ENCODE measurements around the gene OTUB2. TPM values are rescaled to one million over a fixed set of nuclear protein-coding genes. Genes with fewer than 3 reads are reported as not detected.

The OTUB2 gene
- polyA plus RNA-seq, 1 experiment: 1.1 TPM

DNA sequence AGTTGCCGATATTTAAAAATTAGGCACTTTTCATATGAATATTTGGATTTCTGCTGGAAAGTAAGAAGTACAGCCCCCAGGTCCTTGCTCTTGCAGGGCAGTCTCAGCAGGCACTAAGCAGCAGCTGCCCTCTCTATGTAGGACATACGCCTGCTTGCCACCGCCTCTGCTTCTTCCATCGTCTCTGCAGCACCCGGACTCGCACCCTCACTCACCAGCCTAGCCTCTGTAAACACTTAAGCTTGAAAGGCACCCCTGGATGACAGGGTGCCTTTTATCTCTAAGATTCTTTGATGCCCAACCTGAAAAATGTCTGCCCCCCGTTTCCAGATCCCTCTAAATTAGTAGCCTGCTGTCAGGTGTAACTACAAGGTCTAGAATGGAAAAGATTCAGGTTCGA lies 19.0 kb downstream of the OTUB2 start:
- H3K27me3 ChIP-seq (ENCODE audit: control insufficient read depth, insufficient read depth, low read length): no peaks in the 10 kb centered on the region
- POLR2A ChIA-PET: no interaction called here

DNA sequence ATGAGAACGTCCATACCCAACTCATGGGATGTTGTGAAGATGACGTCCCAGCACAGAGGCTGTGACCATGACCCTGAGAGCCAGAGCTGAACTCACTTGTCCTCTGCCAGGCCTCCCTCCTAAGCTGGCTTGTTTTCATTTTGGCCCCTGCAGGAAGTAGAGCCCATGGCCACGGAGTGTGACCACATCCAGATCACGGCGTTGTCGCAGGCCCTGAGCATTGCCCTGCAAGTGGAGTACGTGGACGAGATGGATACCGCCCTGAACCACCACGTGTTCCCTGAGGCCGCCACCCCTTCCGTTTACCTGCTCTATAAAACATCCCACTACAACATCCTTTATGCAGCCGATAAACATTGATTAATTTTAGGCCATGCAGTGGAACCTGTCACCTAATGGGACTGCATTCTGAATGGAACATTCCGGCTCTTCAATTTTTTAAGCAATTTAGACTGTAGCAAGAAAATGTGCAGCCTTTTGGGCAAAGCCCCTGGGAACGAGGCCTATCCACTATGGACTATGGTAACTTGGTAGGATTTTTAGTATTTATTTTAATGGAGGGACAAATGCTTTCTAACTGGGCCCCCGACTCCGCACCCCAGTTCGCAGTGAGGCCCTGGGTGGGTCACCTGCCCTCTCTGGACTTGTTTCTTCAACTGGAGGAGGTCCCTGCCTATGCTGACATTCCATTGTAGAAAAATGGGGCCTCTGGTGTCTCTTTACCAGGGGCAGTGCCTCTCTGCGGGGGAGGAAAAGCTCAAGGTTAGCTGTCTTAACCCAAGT lies 19.6 kb downstream of the OTUB2 start:
- POLR2A ChIA-PET: no interaction called here
- peaks cover 40% of the 10 kb centered on the region for H3K36me3 ChIP-seq (ENCODE audit: control insufficient read depth, insufficient read depth, low read length)
- CTCF ChIA-PET: interaction anchor here (1.2 to 8.5 kb wide), 3 partner anchors 10 to 91 kb away, joined by 7 to 51 read pairs (median 27); partner anchors contain the start of gene IFI27L2

More for the DNA sequence above, 19.0 kb downstream of the OTUB2 start:
- H3K4me3 ChIP-seq (ENCODE audit: low read depth, low read length): no peak overlapping the region
- peaks cover 34% of the 10 kb centered on the region for H3K36me3 ChIP-seq (ENCODE audit: control insufficient read depth, insufficient read depth, low read length)
- CTCF ChIA-PET: interaction anchor here (1.2 to 4.9 kb wide), 2 partner anchors 9 to 92 kb away, joined by 7 to 27 read pairs; no protein-coding TSS in a partner anchor
- no peak for DNase-seq (ENCODE audit: low read depth)
- TF ChIP-seq, protein P1, sequence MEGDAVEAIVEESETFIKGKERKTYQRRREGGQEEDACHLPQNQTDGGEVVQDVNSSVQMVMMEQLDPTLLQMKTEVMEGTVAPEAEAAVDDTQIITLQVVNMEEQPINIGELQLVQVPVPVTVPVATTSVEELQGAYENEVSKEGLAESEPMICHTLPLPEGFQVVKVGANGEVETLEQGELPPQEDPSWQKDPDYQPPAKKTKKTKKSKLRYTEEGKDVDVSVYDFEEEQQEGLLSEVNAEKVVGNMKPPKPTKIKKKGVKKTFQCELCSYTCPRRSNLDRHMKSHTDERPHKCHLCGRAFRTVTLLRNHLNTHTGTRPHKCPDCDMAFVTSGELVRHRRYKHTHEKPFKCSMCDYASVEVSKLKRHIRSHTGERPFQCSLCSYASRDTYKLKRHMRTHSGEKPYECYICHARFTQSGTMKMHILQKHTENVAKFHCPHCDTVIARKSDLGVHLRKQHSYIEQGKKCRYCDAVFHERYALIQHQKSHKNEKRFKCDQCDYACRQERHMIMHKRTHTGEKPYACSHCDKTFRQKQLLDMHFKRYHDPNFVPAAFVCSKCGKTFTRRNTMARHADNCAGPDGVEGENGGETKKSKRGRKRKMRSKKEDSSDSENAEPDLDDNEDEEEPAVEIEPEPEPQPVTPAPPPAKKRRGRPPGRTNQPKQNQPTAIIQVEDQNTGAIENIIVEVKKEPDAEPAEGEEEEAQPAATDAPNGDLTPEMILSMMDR (IDR thresholded peaks at IDR 0.05; ENCODE audit: insufficient read depth, low read depth, low read length): no peak

DNA sequence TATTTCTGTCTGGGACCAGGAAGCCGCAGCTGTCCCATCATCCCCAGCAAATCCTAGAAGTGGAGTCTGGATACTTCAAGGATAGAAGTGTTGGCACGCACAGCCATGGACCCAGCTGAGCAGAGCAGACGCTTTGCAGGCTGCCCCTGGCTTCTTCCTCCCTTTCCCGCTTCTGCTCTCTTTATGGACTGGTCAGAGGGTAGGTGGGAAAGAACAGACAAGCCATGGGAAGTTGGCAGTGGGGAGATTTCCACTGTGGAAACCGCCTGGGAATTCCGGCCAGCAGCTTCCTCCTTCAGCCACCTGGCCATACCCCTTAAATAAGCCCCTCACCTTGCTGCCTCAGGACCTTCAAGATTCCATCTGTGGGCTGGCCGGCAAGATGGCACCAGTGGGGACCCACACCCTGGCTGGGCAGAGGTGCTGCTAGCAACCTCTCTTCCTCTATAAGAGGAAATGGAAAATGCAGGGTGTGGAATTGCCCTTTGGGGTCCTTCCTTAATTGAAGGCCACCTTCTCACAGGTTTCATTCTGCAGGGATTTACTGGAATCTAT lies 20.6 kb downstream of the OTUB2 start:
- DNase-seq (ENCODE audit: low read depth): no peak
- Histone ChIP-seq H3K4me3 (ENCODE audit: low read depth, low read length) (no peak overlapping the region), H3K27me3 (ENCODE audit: control insufficient read depth, insufficient read depth, low read length) (no peaks in the 10 kb centered on the region), H3K36me3 (ENCODE audit: control insufficient read depth, insufficient read depth, low read length) (peaks cover 44% of the 10 kb centered on the region)
- TF ChIP-seq, protein P1 (IDR thresholded peaks at IDR 0.05; ENCODE audit: insufficient read depth, low read depth, low read length): no peak
- ChIA-PET CTCF (interaction anchor here (4.9 to 8.5 kb wide), 2 partner anchors 84 to 90 kb away, joined by 27 to 51 read pairs; partner anchors contain the start of gene IFI27L2), POLR2A (no interaction called here)

More for the DNA sequence above, 19.6 kb downstream of the OTUB2 start:
- Histone ChIP-seq H3K4me3 (ENCODE audit: low read depth, low read length) (no peak overlapping the region), H3K27me3 (ENCODE audit: control insufficient read depth, insufficient read depth, low read length) (no peaks in the 10 kb centered on the region)
- TF ChIP-seq, protein P1 (IDR thresholded peaks at IDR 0.05; ENCODE audit: insufficient read depth, low read depth, low read length): no peak
- DNase-seq (ENCODE audit: low read depth): no peak

DNA sequence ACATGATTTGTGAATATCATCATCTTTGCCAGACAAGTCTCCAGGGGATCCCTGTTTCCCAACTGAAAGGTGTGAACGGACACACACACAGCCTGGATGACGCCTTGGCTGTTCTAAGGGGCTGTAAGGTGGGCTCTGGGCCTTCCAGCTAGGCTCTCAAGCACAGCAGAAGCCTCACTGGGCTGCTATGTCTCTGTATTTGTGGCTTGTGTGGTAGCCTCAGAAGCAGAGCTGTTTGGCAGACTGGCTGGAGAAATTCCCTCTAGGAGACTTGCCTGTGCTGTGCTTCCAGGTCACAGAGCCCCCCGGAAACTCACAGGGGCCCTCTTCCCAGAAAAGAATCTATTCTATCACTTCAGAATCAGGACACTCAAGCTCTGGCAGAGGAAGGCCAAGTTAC lies 21.4 kb downstream of the OTUB2 start:
- H3K27me3 ChIP-seq (ENCODE audit: control insufficient read depth, insufficient read depth, low read length): no peaks in the 10 kb centered on the region
- ChIA-PET POLR2A (no interaction called here), CTCF (interaction anchor here (1.7 to 8.5 kb wide), 4 partner anchors 11 to 95 kb away, joined by 4 to 51 read pairs (median 18); partner anchors contain the start of gene IFI27L2)
- no peak for DNase-seq (ENCODE audit: low read depth)
- no peak overlapping the region for H3K4me3 ChIP-seq (ENCODE audit: low read depth, low read length)
- H3K36me3 ChIP-seq (ENCODE audit: control insufficient read depth, insufficient read depth, low read length): peaks cover 47% of the 10 kb centered on the region
- TF ChIP-seq, protein P1 (IDR thresholded peaks at IDR 0.05; ENCODE audit: insufficient read depth, low read depth, low read length): no peak

All from BJ (cell line).